DND-41 (cell line): ENCODE results near the gene LEMD1.
A peak's percentile ranks its signal among the peaks of the same experiment; 100 is the strongest.

Experiments used
- ATAC-seq: fragments of 200-7000 bp; cut with Tn5 transposase; 3 replicates; pipeline ENCODE4 v1.9.1; 2021; ENCODE audit warnings: low read depth; ENCODE audit not compliant: insufficient read depth
- DNase-seq: peaks from one replicate; pipeline ENCODE4 v3.0.0-alpha.2; 2020
- H2AFZ ChIP-seq: 2 replicates; pipeline ENCODE4 v1.6.0; 2012; ENCODE audit warnings: low read depth, low read length
- H3K27ac ChIP-seq: 2 replicates; pipeline ENCODE4 v1.5.1; 2012; ENCODE audit warnings: low read length, inconsistent platforms
- H3K27me3 ChIP-seq: fragments of 200-600 bp; sonication (generic); 2 replicates; pipeline ENCODE4 v1.6.0; 2012; ENCODE audit warnings: low read length, mild to moderate bottlenecking, inconsistent platforms; ENCODE audit not compliant: insufficient read depth, poor library complexity
- H3K36me3 ChIP-seq: 2 replicates; pipeline ENCODE4 v1.5.1; 2012; ENCODE audit warnings: low read length, inconsistent platforms; ENCODE audit not compliant: insufficient read depth
- H3K4me1 ChIP-seq: 2 replicates; pipeline ENCODE4 v1.5.1; 2012; ENCODE audit warnings: mild to moderate bottlenecking, low read length; ENCODE audit not compliant: insufficient read depth
- H3K4me2 ChIP-seq: 2 replicates; pipeline ENCODE4 v1.6.0; 2012; ENCODE audit warnings: mild to moderate bottlenecking, moderate library complexity, low read length, inconsistent platforms; ENCODE audit not compliant: insufficient read depth
- H3K4me3 ChIP-seq, 2 experiments: fragments of 200-600 bp in 1 of 2; shearing (Covaris generic) in 1 of 2; 2 replicates each; pipeline ENCODE4 v1.5.1; 2012 to 2016; ENCODE audit warnings: inconsistent platforms in 2 of 2, low read length in 2 of 2, mild to moderate bottlenecking in 2 of 2, low read depth in 1 of 2, moderate library complexity in 1 of 2
- H3K79me2 ChIP-seq: 2 replicates; pipeline ENCODE4 v1.6.0; 2012; ENCODE audit warnings: low read length, inconsistent platforms; ENCODE audit not compliant: insufficient read depth
- H3K9ac ChIP-seq: 2 replicates; pipeline ENCODE4 v1.6.0; 2012; ENCODE audit warnings: low read depth, mild to moderate bottlenecking, inconsistent platforms, low read length, moderate library complexity
- H3K9me3 ChIP-seq: 2 replicates; pipeline ENCODE4 v1.5.1; 2012; ENCODE audit warnings: low read length, moderate library complexity, mild to moderate bottlenecking, inconsistent platforms; ENCODE audit not compliant: insufficient read depth, severe bottlenecking
- H4K20me1 ChIP-seq: 2 replicates; pipeline ENCODE4 v1.6.0; 2012; ENCODE audit warnings: low read length; ENCODE audit not compliant: insufficient read depth
- EZH2 ChIP-seq: IDR thresholded peaks from 3 replicates; pipeline ENCODE4 v1.6.1; 2012; ENCODE audit warnings: borderline replicate concordance, low read depth, mild to moderate bottlenecking, moderate library complexity, low read length, inconsistent platforms; ENCODE audit not compliant: severe bottlenecking
- TF ChIP-seq, protein P1 (sequence below): IDR thresholded peaks from 2 replicates; pipeline ENCODE4 v1.5.1; 2012; ENCODE audit warnings: borderline replicate concordance, low read length, moderate library complexity, mild to moderate bottlenecking; ENCODE audit not compliant: poor library complexity, severe bottlenecking; ENCODE audit errors: extremely low read depth

Gene LEMD1

DNA sequence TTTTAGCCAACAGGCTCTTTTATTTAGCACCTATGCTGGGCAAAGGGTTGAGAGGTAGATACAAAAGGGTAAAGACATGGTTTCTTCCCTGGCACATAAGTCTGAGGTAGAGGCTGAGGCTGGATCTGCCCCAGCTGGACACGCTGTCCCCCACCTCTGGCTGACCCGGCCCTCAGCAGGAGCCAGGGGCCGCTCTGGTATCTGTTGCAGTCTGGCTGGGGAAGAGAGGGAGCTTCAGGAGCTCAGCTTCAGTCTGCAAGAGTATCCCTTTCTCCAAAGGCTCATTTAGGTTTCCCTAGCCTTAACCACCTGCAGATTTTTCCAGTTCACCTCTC lies 19.8 kb upstream of the LEMD1 start:
- no peaks in the 10 kb centered on the region for H3K79me2 ChIP-seq
- H3K36me3 ChIP-seq: no peaks in the 10 kb centered on the region
- DNase-seq (no peak), ATAC-seq (no peak)
- H3K9ac ChIP-seq: no peak overlapping the region
- no peak for TF ChIP-seq EZH2
- TF ChIP-seq, protein P1, sequence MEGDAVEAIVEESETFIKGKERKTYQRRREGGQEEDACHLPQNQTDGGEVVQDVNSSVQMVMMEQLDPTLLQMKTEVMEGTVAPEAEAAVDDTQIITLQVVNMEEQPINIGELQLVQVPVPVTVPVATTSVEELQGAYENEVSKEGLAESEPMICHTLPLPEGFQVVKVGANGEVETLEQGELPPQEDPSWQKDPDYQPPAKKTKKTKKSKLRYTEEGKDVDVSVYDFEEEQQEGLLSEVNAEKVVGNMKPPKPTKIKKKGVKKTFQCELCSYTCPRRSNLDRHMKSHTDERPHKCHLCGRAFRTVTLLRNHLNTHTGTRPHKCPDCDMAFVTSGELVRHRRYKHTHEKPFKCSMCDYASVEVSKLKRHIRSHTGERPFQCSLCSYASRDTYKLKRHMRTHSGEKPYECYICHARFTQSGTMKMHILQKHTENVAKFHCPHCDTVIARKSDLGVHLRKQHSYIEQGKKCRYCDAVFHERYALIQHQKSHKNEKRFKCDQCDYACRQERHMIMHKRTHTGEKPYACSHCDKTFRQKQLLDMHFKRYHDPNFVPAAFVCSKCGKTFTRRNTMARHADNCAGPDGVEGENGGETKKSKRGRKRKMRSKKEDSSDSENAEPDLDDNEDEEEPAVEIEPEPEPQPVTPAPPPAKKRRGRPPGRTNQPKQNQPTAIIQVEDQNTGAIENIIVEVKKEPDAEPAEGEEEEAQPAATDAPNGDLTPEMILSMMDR: no peak
- no peaks in the 10 kb centered on the region for H3K9me3 ChIP-seq
- no peak overlapping the region for H3K27ac ChIP-seq
- H4K20me1 ChIP-seq: peaks cover 5% of the 10 kb centered on the region
- no peak overlapping the region for H2AFZ ChIP-seq
- H3K4me3 ChIP-seq: no peak overlapping the region
- H3K4me2 ChIP-seq: no peak overlapping the region
- H3K27me3 ChIP-seq: peaks cover 26% of the 10 kb centered on the region
- no peaks in the 10 kb centered on the region for H3K4me1 ChIP-seq

DNA sequence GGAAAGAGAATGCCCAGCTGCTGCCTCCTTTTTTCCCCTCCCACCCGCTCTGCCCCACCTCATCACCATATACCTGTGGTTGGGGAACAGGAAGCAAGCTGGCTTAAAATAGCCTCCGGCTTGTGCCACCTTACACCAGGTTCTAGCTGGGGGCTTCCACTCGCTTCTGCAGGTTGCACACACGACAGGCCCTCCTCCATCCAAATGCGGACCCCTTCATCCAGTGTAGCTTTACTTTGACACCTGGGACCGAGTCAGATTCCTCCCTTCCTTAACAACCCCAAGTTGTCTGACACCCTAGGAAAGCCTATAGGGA lies 19.4 kb upstream of the LEMD1 start:
- no peak overlapping the region for H3K4me3 ChIP-seq
- peaks cover 23% of the 10 kb centered on the region for H3K27me3 ChIP-seq
- H3K27ac ChIP-seq: no peak overlapping the region
- H3K9me3 ChIP-seq: no peaks in the 10 kb centered on the region
- no peaks in the 10 kb centered on the region for H3K79me2 ChIP-seq
- no peak for ATAC-seq
- H3K36me3 ChIP-seq: no peaks in the 10 kb centered on the region
- no peak overlapping the region for H3K9ac ChIP-seq
- no peak for DNase-seq
- H3K4me2 ChIP-seq: no peak overlapping the region
- H2AFZ ChIP-seq: no peak overlapping the region
- no peaks in the 10 kb centered on the region for H3K4me1 ChIP-seq
- H4K20me1 ChIP-seq: peaks cover 5% of the 10 kb centered on the region; the same call in 1 of the 2 replicates
- TF ChIP-seq, protein P1: no peak
- no peak for TF ChIP-seq EZH2

DNA sequence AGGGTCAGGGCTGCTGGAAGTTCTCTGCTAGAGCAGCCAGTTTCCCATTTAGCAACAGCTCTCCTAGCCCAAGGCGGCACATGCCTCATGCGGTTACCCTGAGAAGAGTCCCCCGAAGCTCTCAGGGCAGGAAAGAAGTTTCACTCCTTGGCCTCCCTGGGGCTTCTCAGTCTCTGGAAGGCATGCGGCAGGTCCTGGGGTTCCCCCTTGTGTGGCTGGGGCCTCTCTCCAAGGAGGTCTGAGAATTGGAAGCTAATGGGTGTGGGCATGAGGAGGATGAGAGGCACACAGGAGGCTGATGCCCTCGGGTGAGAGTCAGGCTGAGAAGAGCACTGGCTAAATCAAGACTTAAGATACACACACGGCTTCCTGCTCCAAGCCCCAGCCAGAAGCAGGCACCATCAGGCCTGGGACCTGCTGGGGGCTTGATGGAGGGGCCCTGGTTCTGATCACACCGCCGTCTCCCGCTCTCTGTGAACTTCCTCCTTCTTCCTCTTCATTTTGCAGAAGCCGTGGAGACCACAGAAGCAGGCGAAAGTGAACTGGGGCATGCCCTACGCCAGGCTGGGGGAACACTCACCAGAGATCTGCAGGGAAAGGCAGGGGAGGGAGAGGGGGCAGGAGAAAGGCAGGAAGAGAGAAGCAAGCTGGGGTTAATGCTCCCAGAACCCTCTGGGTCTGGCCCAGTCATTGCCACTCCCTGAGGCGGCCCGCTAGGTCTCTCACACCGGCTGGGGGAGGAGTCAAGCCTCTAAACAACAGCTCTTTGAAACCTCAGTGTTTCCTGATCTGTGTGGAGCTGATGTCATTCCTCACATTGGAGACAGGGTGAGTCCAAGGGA lies 18.8 kb upstream of the LEMD1 start:
- H3K4me1 ChIP-seq: no peaks in the 10 kb centered on the region
- no peak overlapping the region for H3K4me2 ChIP-seq
- no peak overlapping the region for H3K4me3 ChIP-seq
- H3K9me3 ChIP-seq: no peaks in the 10 kb centered on the region
- peaks cover 23% of the 10 kb centered on the region for H3K27me3 ChIP-seq
- H3K9ac ChIP-seq: no peak overlapping the region
- H3K27ac ChIP-seq: no peak overlapping the region
- TF ChIP-seq, protein P1: no peak
- no peak for TF ChIP-seq EZH2
- no peaks in the 10 kb centered on the region for H3K79me2 ChIP-seq
- H2AFZ ChIP-seq: no peak overlapping the region
- peak; percentile 86 for ATAC-seq
- no peaks in the 10 kb centered on the region for H3K36me3 ChIP-seq
- DNase-seq: peak; percentile 42
- H4K20me1 ChIP-seq: peaks cover 5% of the 10 kb centered on the region; the same call in 1 of the 2 replicates
